NCI-H510A treated with DMSO at 0.1 percent for 48 hours (cell line): Measurements from ENCODE around the gene ATP8A2.
"Not testable (repeated sequence)": the region's sequence is repeated elsewhere in the genome, so short reads cannot be mapped to it uniquely, and the experiment has no call there.

Experiments used
- DNase-seq: peaks from one replicate; lab custom pipeline; 2025; lab: John Stamatoyannopoulos, UW

ATP8A2 gene

GRCh38 chr13:25548991-25549390 lies 177.2 kb downstream of the ATP8A2 start:
- DNase-seq: not testable (repeated sequence)

GRCh38 chr13:25561812-25562211 lies 190.0 kb downstream of the ATP8A2 start:
- no peak for DNase-seq

GRCh38 chr13:25570185-25570584 lies 198.4 kb downstream of the ATP8A2 start:
- no peak for DNase-seq

GRCh38 chr13:25571237-25571636 lies 199.5 kb downstream of the ATP8A2 start:
- no peak for DNase-seq

GRCh38 chr13:25572171-25572570 lies 200.4 kb downstream of the ATP8A2 start:
- DNase-seq: not testable (repeated sequence)

GRCh38 chr13:25574437-25575411 lies 202.9 kb downstream of the ATP8A2 start:
- DNase-seq: peak; percentile 91

- DNase-seq: peak; percentile 18
These were observed 203.8 kb downstream of the ATP8A2 start for GRCh38 chr13:25575562-25575961.

- DNase-seq: no peak
These were observed 206.8 kb downstream of the ATP8A2 start for GRCh38 chr13:25578526-25578925.

- no peak for DNase-seq
These were observed 207.4 kb downstream of the ATP8A2 start for GRCh38 chr13:25579221-25579620.

GRCh38 chr13:25581351-25581750 lies 209.6 kb downstream of the ATP8A2 start:
- DNase-seq: no peak

- DNase-seq: no peak
These were observed 212.3 kb downstream of the ATP8A2 start for GRCh38 chr13:25584087-25584486.

GRCh38 chr13:25585000-25585399 lies 213.2 kb downstream of the ATP8A2 start:
- DNase-seq: no peak

GRCh38 chr13:25587326-25587980 lies 215.7 kb downstream of the ATP8A2 start:
- DNase-seq: no peak

GRCh38 chr13:25588336-25589060 lies 216.7 kb downstream of the ATP8A2 start:
- DNase-seq: no peak

GRCh38 chr13:25598421-25598820 lies 226.6 kb downstream of the ATP8A2 start:
- no peak for DNase-seq

GRCh38 chr13:25602176-25602575 lies 230.4 kb downstream of the ATP8A2 start:
- no peak for DNase-seq

GRCh38 chr13:25604106-25604505 lies 232.3 kb downstream of the ATP8A2 start:
- no peak for DNase-seq

- DNase-seq: no peak
These were observed 235.3 kb downstream of the ATP8A2 start for GRCh38 chr13:25607096-25607495.

GRCh38 chr13:25608181-25608580 lies 236.4 kb downstream of the ATP8A2 start:
- peak; percentile 51 for DNase-seq

- no peak for DNase-seq
These were observed 244.9 kb downstream of the ATP8A2 start for GRCh38 chr13:25616674-25617073.

- no peak for DNase-seq
These were observed 248.1 kb downstream of the ATP8A2 start for GRCh38 chr13:25619897-25620296.

- no peak for DNase-seq
These were observed 253.6 kb downstream of the ATP8A2 start for GRCh38 chr13:25625414-25625813.
